ENCODE results near the gene ESX1. TPM values are rescaled to one million over a fixed set of nuclear protein-coding genes. Genes with fewer than 3 reads are reported as not detected.

Gene ESX1
- total RNA-seq, 3 donors from 2014 or later = not detected

DNA sequence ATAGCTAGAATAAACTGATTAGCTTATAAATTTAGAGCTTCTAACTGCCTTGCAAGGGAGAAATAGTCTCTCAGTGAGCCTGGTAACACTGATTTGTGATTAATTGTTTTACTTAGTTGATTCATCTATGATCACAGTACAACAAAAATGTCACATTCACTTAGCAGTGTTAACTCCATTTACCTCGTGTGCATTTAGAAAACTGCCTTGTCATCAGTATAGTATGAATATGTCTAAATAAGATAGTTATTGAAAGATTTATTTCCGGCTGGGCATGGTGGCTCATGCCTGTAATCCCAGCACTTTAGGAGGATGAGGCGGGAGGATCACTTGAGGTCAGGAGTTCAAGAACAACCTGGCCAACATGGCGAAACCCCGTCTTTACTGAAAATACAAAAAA lies 49.2 kb downstream of the ESX1 start:
- no peak for ATAC-seq

More for the DNA sequence above, 49.2 kb downstream of the ESX1 start:
- Histone ChIP-seq H3K36me3 (ENCODE audit: low read depth) (no peaks in the 10 kb centered on the region), H3K4me1 (ENCODE audit: low read depth) (no peaks in the 10 kb centered on the region), H3K4me3 (no peak overlapping the region), H3K9me3 (no peaks in the 10 kb centered on the region)
- no peak for DNase-seq
- intact Hi-C loops (cut with DNase I, micrococcal nuclease) = no loop called here
- TF ChIP-seq, protein P1, sequence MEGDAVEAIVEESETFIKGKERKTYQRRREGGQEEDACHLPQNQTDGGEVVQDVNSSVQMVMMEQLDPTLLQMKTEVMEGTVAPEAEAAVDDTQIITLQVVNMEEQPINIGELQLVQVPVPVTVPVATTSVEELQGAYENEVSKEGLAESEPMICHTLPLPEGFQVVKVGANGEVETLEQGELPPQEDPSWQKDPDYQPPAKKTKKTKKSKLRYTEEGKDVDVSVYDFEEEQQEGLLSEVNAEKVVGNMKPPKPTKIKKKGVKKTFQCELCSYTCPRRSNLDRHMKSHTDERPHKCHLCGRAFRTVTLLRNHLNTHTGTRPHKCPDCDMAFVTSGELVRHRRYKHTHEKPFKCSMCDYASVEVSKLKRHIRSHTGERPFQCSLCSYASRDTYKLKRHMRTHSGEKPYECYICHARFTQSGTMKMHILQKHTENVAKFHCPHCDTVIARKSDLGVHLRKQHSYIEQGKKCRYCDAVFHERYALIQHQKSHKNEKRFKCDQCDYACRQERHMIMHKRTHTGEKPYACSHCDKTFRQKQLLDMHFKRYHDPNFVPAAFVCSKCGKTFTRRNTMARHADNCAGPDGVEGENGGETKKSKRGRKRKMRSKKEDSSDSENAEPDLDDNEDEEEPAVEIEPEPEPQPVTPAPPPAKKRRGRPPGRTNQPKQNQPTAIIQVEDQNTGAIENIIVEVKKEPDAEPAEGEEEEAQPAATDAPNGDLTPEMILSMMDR (IDR thresholded peaks at IDR 0.05) = no peak

Other genes with a start within 250 kb of the ESX1 start
- not detected for gene H2BW1, start 241.2 kb downstream of the ESX1 start, total RNA-seq
- gene H2BW2, start 215.0 kb downstream of the ESX1 start, total RNA-seq = not detected
- 1 to 10 TPM in 1 of 3 donors, under 1 TPM in 2; 0.84 to 2.6 (median 0.87) TPM for gene TMSB15C, start 178.7 kb downstream of the ESX1 start, total RNA-seq
- gene ZCCHC18, start 142.4 kb downstream of the ESX1 start, total RNA-seq = 1 to 10 TPM in 1 of 3 donors, under 1 TPM in 2; 0.14 to 1.0 (median 0.55) TPM
- gene SLC25A53, start 97.9 kb downstream of the ESX1 start, total RNA-seq = 10 to 100 TPM in 1 of 3 donors, 1 to 10 TPM in 2; 7.2 to 18.0 (median 8.5) TPM
- 10 to 100 TPM; 18.3 to 22.2 (median 21.9) TPM for gene FAM199X, start 88.5 kb downstream of the ESX1 start, total RNA-seq